ENCODE data around the gene F8A2.
"Not testable (repeated sequence)": the region's sequence is repeated elsewhere in the genome, so short reads cannot be mapped to it uniquely, and the experiment has no call there.

Gene F8A2

DNA sequence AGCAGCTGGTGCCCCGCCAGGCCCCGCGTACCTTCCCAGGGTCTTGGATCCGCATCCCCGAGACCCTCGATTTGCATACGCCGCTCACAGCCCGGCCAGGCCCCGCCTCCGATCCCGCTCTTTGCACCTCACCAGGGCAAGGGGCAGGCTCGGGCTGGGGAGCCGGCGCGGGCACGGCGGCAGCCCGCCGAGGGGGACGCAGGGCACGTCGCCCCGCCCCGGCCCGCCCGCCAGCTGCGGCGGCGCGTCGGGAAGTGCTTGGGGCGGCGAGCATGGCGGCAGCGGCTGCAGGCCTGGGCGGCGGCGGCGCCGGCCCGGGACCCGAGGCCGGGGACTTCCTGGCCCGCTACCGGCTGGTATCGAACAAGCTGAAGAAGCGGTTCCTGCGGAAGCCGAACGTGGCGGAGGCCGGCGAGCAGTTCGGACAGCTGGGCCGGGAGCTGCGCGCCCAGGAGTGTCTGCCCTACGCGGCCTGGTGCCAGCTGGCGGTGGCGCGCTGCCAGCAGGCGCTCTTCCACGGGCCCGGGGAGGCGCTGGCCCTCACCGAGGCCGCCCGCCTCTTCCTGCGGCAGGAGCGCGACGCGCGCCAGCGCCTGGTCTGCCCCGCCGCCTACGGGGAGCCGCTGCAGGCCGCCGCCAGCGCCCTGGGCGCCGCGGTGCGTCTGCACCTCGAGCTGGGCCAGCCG is at the start of gene F8A2:
TSS of gene F8A2 (plus strand) at position 253 of the 686 bp plus-strand sequence. CDS start at position 273, 20 bp downstream.
- DNase-seq, result not testable (repeated sequence)

DNA sequence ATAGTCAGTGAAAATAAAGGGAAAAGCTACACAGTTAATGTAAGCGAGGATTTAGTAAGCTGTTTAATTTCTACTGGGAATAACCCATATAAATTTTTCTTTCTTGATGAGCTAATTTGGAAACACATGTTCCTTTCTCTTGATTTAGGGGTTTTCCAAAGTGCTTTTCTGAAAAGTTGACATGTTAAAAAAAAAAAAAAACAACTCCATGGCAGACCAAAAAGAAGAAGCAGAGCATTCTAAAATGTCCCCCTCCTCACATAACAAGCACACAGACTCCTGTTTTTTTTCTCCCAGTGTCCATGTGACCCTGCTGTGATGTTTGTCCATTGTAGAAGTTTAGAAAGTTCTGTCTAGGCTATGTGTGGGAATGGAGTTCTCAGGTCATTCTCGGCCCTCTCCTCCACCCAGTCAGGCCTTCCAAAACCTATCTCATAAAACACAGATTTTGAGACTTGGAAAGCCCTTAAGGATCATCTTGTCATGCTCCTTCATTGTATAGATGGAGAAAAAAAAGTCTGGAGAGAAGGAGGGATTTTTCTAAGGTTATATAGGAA is 48.3 kb upstream of the F8A2 start:
- DNase-seq, result no peak

DNA sequence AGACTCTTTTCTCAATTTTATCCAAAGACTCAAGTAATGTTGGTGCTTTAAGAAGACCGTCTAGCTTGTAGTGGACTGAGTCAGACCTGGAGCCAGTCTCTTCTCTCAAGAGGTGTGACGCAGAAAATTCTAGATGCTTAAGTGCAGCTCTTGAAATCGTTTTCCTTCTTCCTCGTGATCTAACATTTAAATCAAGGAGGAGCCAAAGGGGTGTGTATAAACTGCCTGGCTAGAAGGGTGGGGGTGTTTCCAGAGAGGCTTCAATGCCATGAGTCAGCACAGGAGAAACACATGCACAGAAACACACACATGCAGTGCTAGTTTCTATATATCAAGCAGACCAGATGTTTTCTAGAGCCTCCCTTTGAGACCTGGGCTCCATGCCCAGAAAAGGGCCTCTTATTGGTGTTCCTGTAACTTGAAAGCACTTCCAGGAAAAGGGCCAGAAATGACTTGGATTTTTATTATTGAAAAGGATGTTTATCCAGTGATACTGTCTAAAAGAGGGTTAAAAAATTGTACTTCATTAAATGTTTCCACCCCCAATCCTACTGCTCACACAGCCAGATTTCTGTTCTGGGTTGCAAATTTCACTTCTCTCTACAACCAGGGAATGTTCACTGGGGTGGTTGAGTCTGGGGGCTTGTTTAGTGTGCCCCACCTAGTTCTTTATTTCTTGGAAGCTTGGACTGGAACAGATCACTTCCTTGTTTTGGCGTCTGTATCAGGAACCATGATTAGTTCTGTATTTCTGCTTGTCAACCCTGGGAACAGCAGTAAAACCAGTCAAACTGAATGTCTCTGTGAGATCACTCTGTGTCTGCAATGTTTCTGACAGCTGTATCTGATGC is 47.2 kb upstream of the F8A2 start, which contains the start of gene CLIC2:
TSS of gene CLIC2 (minus strand) at position 129 of the 851 bp plus-strand sequence. CDS start 187 bp downstream, outside the sequence.
- DNase-seq, result no peak

DNA sequence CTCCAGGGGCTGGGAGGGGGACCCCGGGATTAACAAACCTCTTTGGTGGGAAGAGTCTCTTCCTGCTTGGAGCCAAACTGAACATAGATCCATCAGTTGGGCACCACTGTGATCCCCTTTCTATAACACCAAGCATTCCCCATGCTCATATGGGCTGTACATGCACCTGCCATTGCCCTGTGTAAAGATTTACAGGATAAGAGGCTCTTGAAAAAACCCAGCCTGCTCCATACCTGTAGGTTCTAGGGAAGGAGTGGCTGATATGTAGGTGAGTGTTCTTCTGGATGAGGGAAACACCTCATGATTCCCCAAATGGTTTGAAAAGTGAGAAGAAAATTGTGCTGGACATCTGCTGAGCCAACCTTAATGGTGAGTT is 46.6 kb upstream of the F8A2 start:
- not testable (repeated sequence) for DNase-seq

DNA sequence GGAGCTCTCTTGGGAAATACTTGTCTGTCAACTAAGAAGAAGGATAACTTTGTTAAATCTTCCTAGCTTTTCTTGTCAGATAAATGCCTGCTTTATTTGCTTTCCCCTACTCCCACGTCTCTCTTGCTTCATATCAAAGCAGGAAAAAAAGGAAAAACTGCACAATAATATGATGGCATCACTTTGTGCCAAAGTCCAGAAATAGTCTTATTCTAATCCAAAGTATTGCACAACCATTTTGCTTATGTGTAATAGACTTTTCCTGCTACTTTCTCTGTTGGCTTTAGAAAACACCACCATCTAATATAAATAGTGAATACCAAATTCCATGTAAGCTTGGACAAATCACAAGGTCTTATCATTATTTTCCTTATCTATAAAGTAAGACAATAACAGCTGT is 36.2 kb upstream of the F8A2 start:
- not testable (repeated sequence) for DNase-seq

DNA sequence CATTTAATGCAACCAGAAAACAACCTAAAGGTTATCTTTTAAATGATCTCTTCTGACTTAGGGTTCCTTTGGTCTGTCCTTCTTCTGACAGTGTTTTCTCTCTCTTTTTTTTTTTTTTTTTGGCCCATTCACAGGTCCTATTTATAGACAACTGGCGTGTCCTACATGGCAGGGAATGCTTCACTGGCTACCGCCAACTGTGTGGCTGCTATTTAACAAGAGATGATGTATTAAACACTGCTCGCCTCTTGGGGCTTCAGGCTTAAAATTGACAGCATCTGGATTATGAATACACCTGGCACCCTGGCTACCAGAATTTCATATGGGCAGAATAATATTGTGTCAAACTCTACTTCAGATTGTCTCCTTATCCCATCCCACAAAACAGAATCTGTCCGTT is 32.4 kb upstream of the F8A2 start:
- not testable (repeated sequence) for DNase-seq

DNA sequence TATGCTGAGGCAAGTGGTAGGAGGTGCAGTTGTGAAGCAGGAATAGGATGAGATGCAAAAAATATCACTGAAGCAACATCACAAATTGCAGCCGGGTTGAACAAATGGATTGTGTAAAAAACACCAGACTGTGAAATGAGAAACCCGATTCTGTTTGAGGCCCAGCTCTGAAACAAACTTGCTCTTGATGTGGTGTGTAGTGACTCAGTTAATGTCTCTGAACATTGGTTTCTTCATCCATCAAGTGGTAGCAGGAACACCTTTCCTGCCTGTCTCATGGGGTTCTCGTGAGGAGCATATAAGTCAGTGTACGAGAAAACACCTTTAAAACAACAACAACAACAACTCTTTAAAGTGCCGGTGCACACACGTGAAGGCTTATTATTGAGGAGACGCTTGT is 18.2 kb upstream of the F8A2 start:
- DNase-seq, result not testable (repeated sequence)

DNA sequence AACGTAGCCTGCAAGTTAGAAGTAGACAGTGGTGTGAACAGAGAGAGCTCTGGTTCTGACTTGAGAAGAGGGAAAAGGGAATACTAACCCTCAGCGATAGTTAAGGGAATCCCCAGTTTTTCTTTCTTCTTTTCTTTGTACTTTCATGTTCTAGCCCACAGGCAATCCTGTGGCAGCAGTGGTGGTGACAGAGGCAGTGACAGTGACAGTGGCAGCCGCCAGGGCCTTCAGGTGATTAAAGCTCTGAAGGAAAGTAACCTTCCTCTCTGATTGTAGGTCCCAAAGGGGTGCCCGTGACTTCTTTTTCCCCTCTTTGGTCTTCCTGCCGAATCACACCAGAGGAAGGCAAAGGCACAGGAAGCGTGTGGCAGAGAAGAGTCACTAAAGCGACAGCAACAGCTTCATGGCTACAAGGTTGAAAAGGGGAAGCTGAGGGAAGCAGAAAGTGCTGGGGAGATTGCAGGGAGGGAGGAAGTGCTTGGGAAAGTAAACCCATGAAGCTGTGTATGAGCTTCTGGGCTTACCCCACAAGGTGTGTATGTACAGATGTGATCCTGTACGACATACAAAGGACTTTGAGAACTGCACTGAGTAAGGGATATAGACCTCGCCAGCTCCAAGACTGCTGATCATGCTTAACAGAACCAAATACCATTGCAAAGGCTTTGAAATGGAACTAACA is 8.0 kb upstream of the F8A2 start:
- DNase-seq, result not testable (repeated sequence)

DNA sequence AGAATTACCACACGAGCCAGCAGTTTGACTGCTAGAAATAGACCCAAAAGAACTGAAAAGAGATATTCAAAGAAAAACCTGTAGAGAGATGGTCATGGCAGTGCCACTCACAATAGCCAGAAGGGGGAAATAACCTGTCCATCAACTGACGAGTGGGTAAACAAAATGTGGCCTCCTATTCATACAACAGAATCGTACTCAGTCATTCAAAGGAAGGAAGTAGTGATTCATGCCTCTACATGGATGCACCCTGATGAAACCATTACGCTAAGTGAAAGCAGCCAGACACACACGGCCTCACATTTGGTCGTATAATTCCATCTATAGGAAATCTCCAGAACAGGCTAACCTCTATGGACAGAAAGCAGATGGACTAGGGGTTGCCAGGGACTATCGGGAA is 2.1 kb upstream of the F8A2 start:
- DNase-seq, result not testable (repeated sequence)

DNA sequence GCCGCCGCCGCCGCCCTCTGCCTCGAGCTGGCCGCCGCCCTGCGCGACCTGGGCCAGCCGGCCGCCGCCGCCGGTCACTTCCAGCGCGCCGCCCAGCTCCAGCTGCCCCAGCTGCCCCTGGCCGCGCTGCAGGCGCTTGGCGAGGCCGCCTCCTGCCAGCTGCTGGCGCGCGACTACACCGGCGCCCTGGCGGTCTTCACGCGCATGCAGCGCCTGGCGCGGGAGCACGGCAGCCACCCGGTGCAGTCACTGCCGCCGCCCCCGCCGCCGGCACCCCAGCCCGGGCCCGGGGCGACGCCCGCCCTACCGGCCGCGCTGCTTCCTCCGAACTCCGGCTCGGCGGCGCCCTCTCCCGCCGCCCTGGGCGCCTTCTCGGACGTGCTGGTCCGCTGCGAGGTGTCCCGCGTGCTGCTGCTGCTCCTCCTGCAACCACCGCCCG is 653 bp downstream of the F8A2 start:
- not testable (repeated sequence) for DNase-seq

DNA sequence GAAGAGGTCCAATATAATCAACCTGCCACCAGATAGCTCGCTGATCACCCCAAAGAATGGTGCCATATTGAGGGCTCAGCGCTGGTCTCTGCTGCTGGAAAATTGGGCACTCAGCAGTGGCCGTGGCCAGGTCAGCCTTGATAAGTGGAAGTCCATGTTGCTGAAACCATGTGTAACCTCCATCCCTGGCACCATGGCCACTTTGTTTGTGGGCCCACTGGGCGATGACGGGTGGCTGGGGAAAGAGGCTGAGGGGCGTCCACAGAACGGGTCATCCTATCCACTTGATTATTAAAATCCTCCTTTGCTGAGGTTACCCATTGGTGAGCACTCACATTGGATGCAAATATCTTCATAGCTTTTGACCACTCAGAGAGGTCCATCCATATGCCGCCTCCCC is 7.7 kb downstream of the F8A2 start:
- no peak for DNase-seq

DNA sequence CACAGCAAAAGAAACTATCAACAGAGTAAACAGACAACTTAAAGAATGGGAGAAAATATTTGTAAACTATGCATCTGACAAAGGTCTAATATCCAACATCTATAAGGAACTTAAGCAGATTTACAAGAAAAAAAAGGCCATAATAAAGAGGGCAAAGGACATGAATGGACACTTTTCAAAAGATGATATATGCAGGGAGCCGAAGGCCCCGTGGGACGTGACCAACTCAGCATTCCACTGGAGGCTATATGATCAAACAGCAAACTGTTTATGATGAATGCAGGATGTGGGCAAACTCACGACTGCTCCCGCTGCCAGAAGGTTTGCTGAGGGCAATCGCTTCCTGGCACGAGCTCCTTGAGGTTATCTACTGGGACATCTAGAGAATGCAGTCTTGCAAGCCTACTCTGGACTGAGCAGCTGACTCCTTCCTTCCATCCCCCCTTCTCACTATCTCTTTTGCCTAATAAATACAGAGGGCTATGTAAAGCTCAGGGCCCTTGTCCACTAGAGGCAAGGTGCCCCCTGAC is 12.9 kb downstream of the F8A2 start:
- peak; percentile 18 to 27 for DNase-seq

DNA sequence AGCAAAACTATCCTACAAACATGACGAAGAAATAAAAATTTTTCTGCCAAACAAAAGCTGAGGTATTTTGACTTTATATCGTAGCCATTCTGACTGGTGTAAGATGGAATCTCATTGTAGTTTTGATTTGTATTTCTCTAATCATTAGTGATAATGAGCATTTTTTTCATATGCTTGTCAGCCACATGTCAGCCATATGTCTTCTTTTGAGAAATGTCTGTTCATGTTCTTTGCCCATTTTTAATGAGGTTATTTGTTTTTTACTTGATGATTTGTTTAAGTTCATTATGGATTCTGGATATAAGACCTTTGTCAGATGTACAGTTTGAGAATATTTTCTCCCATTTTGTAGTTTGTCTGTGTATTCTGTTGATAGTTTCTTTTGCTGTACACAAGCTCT is 24.5 kb downstream of the F8A2 start:
- no peak for DNase-seq

DNA sequence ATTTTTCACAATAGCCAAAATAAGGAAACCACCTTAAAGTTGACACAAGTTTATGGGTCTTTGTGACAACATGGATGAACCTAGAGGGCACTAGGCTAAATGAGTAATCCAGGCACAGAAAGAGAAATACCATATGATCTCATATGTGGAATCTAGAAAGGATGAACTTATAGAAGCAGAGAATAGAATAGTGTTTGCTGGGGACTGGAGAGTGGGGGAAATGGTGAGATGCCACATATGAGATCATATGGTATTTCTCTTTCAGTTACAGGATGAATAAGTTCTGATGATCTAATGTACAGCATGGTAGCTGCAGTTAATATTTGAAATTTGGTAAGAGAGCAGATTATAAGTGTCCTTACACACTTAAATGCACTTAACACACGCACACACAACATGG is 35.9 kb downstream of the F8A2 start:
- no peak for DNase-seq
